ENCODE results near the gene WAC. TPM values are rescaled to one million over a fixed set of nuclear protein-coding genes. Genes with fewer than 3 reads are reported as not detected.

WAC gene
- total and polyA plus RNA-seq, 2 of the 13 experiments (the other 11 are each of a cell fraction or from before 2014, with no cell fraction given): 69.1 to 96.2 TPM

- TF ChIP-seq PLSCR1 (CRISPR knock-in tag; IDR thresholded peaks at IDR 0.05; ENCODE audit: borderline replicate concordance) (no peak), KIAA2018 (CRISPR knock-in tag; IDR thresholded peaks at IDR 0.05; ENCODE audit: borderline replicate concordance) (no peak), ZNF460 (CRISPR knock-in tag; IDR thresholded peaks at IDR 0.05; ENCODE audit: borderline replicate concordance) (no peak), YEATS2 (CRISPR knock-in tag; IDR thresholded peaks at IDR 0.05; ENCODE audit: borderline replicate concordance) (peak; percentile 57; the same call in 1 of the 2 replicates), PLRG1 (conservative IDR thresholded peaks at IDR 0.05) (no peak), ZNF367 (CRISPR knock-in tag; IDR thresholded peaks at IDR 0.05; ENCODE audit: borderline replicate concordance) (no peak), PAWR (CRISPR knock-in tag; IDR thresholded peaks at IDR 0.05; ENCODE audit: borderline replicate concordance) (no peak), BRCA1 (CRISPR knock-in tag; IDR thresholded peaks at IDR 0.05) (no peak), SMARCE1 (IDR thresholded peaks at IDR 0.05; ENCODE audit: borderline replicate concordance) (no peak), ZNF207 (IDR thresholded peaks at IDR 0.05; ENCODE audit: borderline replicate concordance) (no peak), ZNF879 (CRISPR knock-in tag; IDR thresholded peaks at IDR 0.05) (no peak), ZFP62 (CRISPR knock-in tag; IDR thresholded peaks at IDR 0.05) (no peak)
These were observed 820 bp downstream of the WAC start (continued) for GRCh38 chr10:28533571-28534304.
